T follicular helper cell (primary cell): ENCODE measurements around the gene SRRM2.

Experiments used
- DNase-seq: peaks from one replicate; pipeline ENCODE4 v3.0.0-alpha.2; 2020; ENCODE audit warnings: low read depth

The SRRM2 gene

GRCh38 chr16:2798723-2799204 lies 46.3 kb downstream of the SRRM2 start:
- DNase-seq, result no peak

GRCh38 chr16:2799205-2799858 lies 46.9 kb downstream of the SRRM2 start:
- no peak for DNase-seq

GRCh38 chr16:2799859-2800226 lies 47.4 kb downstream of the SRRM2 start:
- no peak for DNase-seq

GRCh38 chr16:2803545-2804195 lies 51.2 kb downstream of the SRRM2 start:
- DNase-seq, result no peak

GRCh38 chr16:2804728-2805127 lies 52.3 kb downstream of the SRRM2 start:
- no peak for DNase-seq

GRCh38 chr16:2806286-2806685 lies 53.8 kb downstream of the SRRM2 start:
- no peak for DNase-seq

GRCh38 chr16:2808181-2808580 lies 55.7 kb downstream of the SRRM2 start:
- no peak for DNase-seq

- no peak for DNase-seq
Observed at GRCh38 chr16:2809149-2809760, 56.8 kb downstream of the SRRM2 start.

GRCh38 chr16:2810651-2811050 lies 58.2 kb downstream of the SRRM2 start:
- DNase-seq, result no peak

GRCh38 chr16:2811703-2812471 lies 59.4 kb downstream of the SRRM2 start:
- DNase-seq, result no peak

GRCh38 chr16:2813771-2814221 lies 61.4 kb downstream of the SRRM2 start:
- no peak for DNase-seq

- DNase-seq, result no peak
Observed at GRCh38 chr16:2814551-2815298, 62.3 kb downstream of the SRRM2 start.

GRCh38 chr16:2815299-2815771 lies 62.9 kb downstream of the SRRM2 start:
- DNase-seq, result no peak

- no peak for DNase-seq
Observed at GRCh38 chr16:2816751-2817339, 64.4 kb downstream of the SRRM2 start, which contains the start of gene PRSS21. Gene PRSS21, plus strand, starts transcription at chr16:2817237. Its CDS starts 32 bp downstream, at chr16:2817269.

- no peak for DNase-seq
Observed at GRCh38 chr16:2817340-2818271, 65.2 kb downstream of the SRRM2 start.

GRCh38 chr16:2818272-2818876 lies 65.9 kb downstream of the SRRM2 start:
- DNase-seq, result no peak

GRCh38 chr16:2819179-2819938 lies 66.9 kb downstream of the SRRM2 start:
- no peak for DNase-seq

- DNase-seq, result no peak
Observed at GRCh38 chr16:2819939-2820835, 67.7 kb downstream of the SRRM2 start.
